ENCODE measurements around the gene CNKSR1. TPM values are rescaled to one million over a fixed set of nuclear protein-coding genes. Genes with fewer than 3 reads are reported as not detected.

Gene CNKSR1
- 0.21 to 0.76 TPM (median 0.29 TPM) in 5 replicates for total RNA-seq (2022; extraction: Qiagen RNA extraction; ENCODE audit: low read depth)

GRCh38 chr1:26177182-26177684 is at the start of gene CNKSR1:
Gene CNKSR1, plus strand, starts transcription at chr1:26177491. Its CDS starts 57 bp downstream, at chr1:26177548.

GRCh38 chr1:26158908-26159742 is 18.2 kb upstream of the CNKSR1 start, which contains the start of gene FAM110D:
Gene FAM110D, plus strand, starts transcription at chr1:26159079. Its CDS starts 2,213 bp downstream, at chr1:26161292.

GRCh38 chr1:26168410-26169197 is 8.7 kb upstream of the CNKSR1 start, which contains the start of gene C1orf232:
Gene C1orf232, minus strand, starts transcription at chr1:26168963. Its CDS starts 464 bp downstream, at chr1:26168499.

GRCh38 chr1:26169669-26170471 is 7.4 kb upstream of the CNKSR1 start, which contains the start of gene ZNF593:
Gene ZNF593, plus strand, starts transcription at chr1:26169908. Its CDS starts 76 bp downstream, at chr1:26169984.

GRCh38 chr1:26171084-26172072 is 5.9 kb upstream of the CNKSR1 start, which contains the start of gene ZNF593OS:
Gene ZNF593OS, minus strand, starts transcription at chr1:26171832. Its CDS starts 171 bp downstream, at chr1:26171661.

GRCh38 chr1:26190373-26190987 is 13.2 kb downstream of the CNKSR1 start, which contains the start of gene CATSPER4:
Gene CATSPER4, plus strand, starts transcription at chr1:26190602. Its CDS starts 26 bp downstream, at chr1:26190628.

GRCh38 chr1:26233903-26234643 is 56.8 kb downstream of the CNKSR1 start, which contains the start of gene CEP85:
Gene CEP85, plus strand, starts transcription at chr1:26234200. Its CDS starts 5,584 bp downstream, at chr1:26239784.

Other genes starting within 250 kb of the CNKSR1 start
- gene PAFAH2, start 179.4 kb upstream of the CNKSR1 start, total RNA-seq (2022; extraction: Qiagen RNA extraction; ENCODE audit: low read depth), result 7.3 to 9.8 TPM (median 8.0 TPM) in 5 replicates
- gene EXTL1, start 155.7 kb upstream of the CNKSR1 start, total RNA-seq (2022; extraction: Qiagen RNA extraction; ENCODE audit: low read depth), result 0.02 TPM in 1 of 5 replicates, not detected in the others
- gene SLC30A2, start 131.4 kb upstream of the CNKSR1 start, total RNA-seq (2022; extraction: Qiagen RNA extraction; ENCODE audit: low read depth), result 0.05 to 0.11 TPM (median 0.06 TPM) in 4 of 5 replicates, not detected in the other
- gene TRIM63, start 109.9 kb upstream of the CNKSR1 start, total RNA-seq (2022; extraction: Qiagen RNA extraction; ENCODE audit: low read depth), result not detected in 5 replicates
- 1.6 to 2.3 TPM (median 2.1 TPM) in 5 replicates for gene PDIK1L, start 65.7 kb upstream of the CNKSR1 start, total RNA-seq (2022; extraction: Qiagen RNA extraction; ENCODE audit: low read depth)
- 0.03 to 0.07 TPM (median 0.04 TPM) in 3 of 5 replicates, not detected in the others for gene FAM110D, start 18.4 kb upstream of the CNKSR1 start, total RNA-seq (2022; extraction: Qiagen RNA extraction; ENCODE audit: low read depth)
- not detected in 5 replicates for gene C1orf232, start 8.5 kb upstream of the CNKSR1 start, total RNA-seq (2022; extraction: Qiagen RNA extraction; ENCODE audit: low read depth)
- gene ZNF593, start 7.6 kb upstream of the CNKSR1 start, total RNA-seq (2022; extraction: Qiagen RNA extraction; ENCODE audit: low read depth), result 53.8 to 74.4 TPM (median 60.3 TPM) in 5 replicates
- gene ZNF593OS, start 5.7 kb upstream of the CNKSR1 start, total RNA-seq (2022; extraction: Qiagen RNA extraction; ENCODE audit: low read depth), result 0.07 to 0.78 TPM (median 0.21 TPM) in 4 of 5 replicates, not detected in the other
- gene CATSPER4, start 13.1 kb downstream of the CNKSR1 start, total RNA-seq (2022; extraction: Qiagen RNA extraction; ENCODE audit: low read depth), result not detected in 5 replicates
- 13.6 to 15.5 TPM (median 15.2 TPM) in 5 replicates for gene CEP85, start 56.7 kb downstream of the CNKSR1 start, total RNA-seq (2022; extraction: Qiagen RNA extraction; ENCODE audit: low read depth)
- 113 to 158 TPM (median 154 TPM) in 5 replicates for gene SH3BGRL3, start 102.6 kb downstream of the CNKSR1 start, total RNA-seq (2022; extraction: Qiagen RNA extraction; ENCODE audit: low read depth)
- gene UBXN11, start 129.1 kb downstream of the CNKSR1 start, total RNA-seq (2022; extraction: Qiagen RNA extraction; ENCODE audit: low read depth), result 12.5 to 18.4 TPM (median 15.7 TPM) in 5 replicates
- gene CD52, start 140.5 kb downstream of the CNKSR1 start, total RNA-seq (2022; extraction: Qiagen RNA extraction; ENCODE audit: low read depth), result not detected in 5 replicates
- gene CRYBG2, start 176.6 kb downstream of the CNKSR1 start, total RNA-seq (2022; extraction: Qiagen RNA extraction; ENCODE audit: low read depth), result 1.5 to 2.3 TPM (median 1.7 TPM) in 5 replicates
- gene ZNF683, start 195.3 kb downstream of the CNKSR1 start, total RNA-seq (2022; extraction: Qiagen RNA extraction; ENCODE audit: low read depth), result not detected in 5 replicates
- gene LIN28A, start 233.3 kb downstream of the CNKSR1 start, total RNA-seq (2022; extraction: Qiagen RNA extraction; ENCODE audit: low read depth), result not detected in 5 replicates

Data from A549 treated with DMSO at 1 μM for 4 hours (cell line).